HG02973 (cell line): Measurements from ENCODE around the gene DAPK3.
"Not testable (repeated sequence)": the region's sequence is repeated elsewhere in the genome, so short reads cannot be mapped to it uniquely, and the experiment has no call there.

ENCODE experiments used
- ATAC-seq: cut with Tn5 transposase; IDR thresholded peaks from one replicate; pipeline ENCODE4 v1.9.1; 2021; ENCODE audit warnings: moderate library complexity; ENCODE audit not compliant: unreplicated experiment

DAPK3 gene

GRCh38 chr19:4007021-4007835, 36.3 kb upstream of the DAPK3 start, which contains the start of gene PIAS4:
TSS of gene PIAS4 (plus strand) at chr19:4007736. CDS start at chr19:4007761, 25 bp downstream.
- peak; percentile 70 for ATAC-seq

GRCh38 chr19:4005436-4005835, 34.5 kb upstream of the DAPK3 start:
- ATAC-seq, result not testable (repeated sequence)

DNA sequence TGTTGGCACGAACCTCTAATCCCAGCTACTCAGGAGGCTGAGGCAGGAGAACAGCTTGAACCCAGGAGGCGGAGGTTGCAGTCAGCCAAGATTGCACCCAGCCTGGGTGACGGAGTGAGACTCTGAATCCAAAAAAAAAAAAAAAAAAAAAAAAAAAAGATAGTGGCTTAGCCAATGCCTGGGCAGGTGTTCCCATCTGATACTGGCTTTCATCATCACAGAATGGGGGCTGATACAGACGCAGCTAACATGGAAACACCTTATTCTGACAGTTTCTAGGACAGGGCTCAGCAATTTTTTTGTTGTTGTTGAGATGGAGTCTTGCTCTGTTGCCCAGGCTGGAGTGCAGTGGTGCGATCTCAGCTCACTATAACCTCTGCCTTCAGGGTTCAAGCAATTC, 29.9 kb upstream of the DAPK3 start:
- not testable (repeated sequence) for ATAC-seq

DNA sequence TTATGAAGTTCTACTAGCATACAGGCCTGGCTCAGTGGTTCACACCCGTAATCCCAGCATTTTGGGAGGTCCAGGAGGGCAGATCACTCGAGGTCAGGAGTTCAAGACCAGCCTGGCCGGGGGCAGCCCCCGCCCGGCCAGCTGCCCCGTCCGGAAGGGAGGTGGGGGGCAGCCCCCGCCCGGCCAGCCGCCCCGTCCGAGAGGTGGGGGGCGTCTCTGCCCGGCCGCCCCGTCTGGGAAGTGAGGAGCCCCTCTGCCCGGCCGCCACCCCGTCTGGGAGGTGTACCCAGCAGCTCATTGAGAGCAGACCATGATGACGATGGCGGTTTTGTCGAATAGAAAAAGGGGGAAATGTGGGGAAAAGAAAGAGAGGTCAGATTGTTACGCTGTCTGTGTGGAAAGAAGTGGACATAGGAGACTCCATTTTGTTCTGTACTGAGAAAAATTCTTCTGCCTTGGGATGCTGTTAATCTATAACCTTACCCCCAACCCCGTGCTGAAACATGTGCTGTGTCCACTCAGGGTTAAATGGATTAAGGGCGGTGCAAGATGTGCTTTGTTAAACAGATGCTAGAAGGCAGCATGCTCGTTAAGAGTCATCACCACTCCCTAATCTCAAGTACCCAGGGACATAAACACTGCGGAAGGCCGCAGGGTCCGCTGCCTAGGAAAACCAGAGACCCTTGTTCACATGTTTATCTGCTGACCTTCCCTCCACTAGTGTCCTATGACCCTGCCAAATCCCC, 27.9 kb upstream of the DAPK3 start:
- ATAC-seq, result not testable (repeated sequence)

DNA sequence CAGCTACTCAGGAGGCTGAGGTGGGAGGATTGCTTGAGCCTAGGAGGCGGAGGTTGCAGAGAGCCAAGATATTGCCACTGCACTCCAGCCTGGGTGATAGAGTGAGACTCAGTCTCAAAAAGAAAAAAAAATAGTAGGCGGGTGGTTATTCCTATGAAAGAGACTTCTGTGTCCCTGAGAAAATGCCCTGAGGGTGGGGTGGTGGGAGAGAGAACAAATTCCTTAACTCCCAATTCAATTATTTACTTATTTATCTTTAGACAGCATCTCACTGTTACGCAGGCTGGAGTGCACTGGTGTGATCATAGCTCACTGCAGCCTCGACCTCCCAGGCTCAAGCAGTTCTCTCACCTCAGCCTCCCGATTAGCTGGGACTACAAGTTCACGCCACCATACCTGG, 24.7 kb upstream of the DAPK3 start:
- no peak for ATAC-seq

GRCh38 chr19:3990815-3991117, 19.9 kb upstream of the DAPK3 start:
- no peak for ATAC-seq

GRCh38 chr19:3987619-3988371, 16.9 kb upstream of the DAPK3 start:
- ATAC-seq, result peak; percentile 38

DNA sequence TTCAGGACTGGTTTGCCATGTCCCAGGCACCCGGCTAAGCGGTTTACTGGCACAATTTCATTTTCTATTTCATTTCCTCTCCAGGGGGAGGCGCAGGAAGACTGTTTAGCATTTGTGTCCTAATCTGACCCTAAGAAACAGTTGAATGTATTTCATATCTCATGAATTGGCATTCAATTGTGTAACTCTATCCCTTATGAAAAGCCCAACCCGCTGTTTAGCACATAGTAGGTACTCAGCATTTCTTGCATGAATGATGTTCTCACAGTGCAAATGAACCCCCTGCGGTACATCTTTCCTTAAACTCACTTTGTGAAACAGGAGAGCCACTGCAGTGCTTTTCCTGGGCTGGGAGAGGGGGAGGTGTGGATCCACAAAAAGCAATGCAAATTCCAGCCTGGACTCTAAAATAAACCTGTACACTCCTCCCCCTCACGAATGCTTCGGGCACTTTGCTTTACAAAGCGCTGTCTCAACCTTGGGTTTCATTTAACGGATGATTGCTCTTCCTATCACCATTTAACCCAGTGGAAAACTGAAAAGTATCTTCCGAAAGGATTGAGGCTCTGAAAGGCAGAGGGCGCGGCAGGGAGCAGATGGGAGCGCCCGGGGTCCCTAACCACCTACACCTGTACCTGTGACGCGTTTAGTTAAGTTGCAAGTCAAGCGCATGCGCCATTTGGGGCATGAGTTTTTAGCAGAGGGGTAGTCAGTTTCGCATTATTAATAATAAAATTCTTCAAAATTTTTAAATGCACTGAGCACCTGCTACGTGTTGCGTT, 15.6 kb upstream of the DAPK3 start:
- no peak for ATAC-seq

DNA sequence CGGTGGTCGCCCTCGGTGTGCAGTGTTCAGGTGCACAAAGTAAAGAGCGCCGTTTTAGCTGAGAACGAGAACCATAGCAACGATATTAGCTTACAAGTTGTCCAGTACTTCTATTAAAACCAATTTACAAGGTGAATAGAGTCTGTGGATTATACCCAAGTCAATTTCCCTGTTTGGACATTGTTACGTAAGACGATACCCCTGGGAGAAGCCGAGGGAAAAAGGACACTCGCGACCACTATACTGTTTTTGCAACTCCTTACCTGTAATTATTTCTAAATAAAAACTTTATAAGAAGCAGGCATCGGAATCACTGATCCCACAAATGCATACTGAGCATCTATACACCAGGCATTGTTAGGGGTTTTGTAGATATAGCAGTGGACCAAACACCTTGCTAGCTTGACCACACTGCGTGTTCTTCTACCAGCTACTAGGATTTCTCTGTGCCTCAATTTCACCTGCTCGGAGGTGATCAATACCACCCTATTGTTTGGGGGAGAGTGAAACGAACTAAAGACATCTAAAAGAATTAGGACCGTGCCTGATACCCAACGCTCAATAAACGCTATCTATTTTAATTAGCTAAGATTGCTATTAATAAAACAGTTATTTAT, 14.9 kb upstream of the DAPK3 start:
- ATAC-seq, result no peak

GRCh38 chr19:3984908-3985642, 14.2 kb upstream of the DAPK3 start, which contains the start of gene EEF2:
TSS of gene EEF2 (minus strand) at chr19:3985463. CDS start at chr19:3985380, 83 bp downstream.
- ATAC-seq, result peak; percentile 52

- ATAC-seq, result no peak
Observed at GRCh38 chr19:3984584-3984907, 13.6 kb upstream of the DAPK3 start.

DNA sequence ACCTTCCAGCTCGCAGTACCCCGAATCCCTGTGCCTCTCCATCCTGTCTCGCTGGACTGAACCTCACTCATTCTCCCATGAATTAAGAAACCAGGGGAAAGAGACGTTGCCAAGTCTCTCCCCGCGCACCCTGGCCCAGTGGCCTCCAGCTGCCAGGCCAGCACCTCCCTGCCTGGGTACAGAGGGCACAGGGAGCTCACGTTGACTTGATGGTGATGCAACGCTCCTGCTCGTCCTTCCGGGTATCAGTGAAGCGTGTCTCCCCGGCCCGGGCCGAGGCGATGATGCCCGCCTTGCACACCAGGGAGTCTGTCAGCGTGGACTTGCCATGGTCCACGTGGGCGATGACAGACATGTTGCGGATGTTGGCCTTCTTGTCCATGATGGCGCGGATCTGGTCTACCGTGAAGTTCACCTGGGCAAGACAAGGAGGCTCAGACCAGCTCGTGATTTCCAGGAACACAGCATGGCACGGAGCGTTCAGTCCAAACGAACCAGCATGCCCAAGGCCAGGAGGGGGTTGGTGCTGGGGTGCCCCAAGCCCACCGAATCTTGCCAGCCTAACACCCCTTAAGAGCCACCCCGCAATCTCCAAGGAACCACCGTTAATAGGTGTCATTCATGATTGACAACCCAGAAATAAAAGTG, 13.2 kb upstream of the DAPK3 start:
- no peak for ATAC-seq

GRCh38 chr19:3983542-3983914, 12.6 kb upstream of the DAPK3 start:
- no peak for ATAC-seq

GRCh38 chr19:3982701-3983541, 12.0 kb upstream of the DAPK3 start:
- no peak for ATAC-seq

DNA sequence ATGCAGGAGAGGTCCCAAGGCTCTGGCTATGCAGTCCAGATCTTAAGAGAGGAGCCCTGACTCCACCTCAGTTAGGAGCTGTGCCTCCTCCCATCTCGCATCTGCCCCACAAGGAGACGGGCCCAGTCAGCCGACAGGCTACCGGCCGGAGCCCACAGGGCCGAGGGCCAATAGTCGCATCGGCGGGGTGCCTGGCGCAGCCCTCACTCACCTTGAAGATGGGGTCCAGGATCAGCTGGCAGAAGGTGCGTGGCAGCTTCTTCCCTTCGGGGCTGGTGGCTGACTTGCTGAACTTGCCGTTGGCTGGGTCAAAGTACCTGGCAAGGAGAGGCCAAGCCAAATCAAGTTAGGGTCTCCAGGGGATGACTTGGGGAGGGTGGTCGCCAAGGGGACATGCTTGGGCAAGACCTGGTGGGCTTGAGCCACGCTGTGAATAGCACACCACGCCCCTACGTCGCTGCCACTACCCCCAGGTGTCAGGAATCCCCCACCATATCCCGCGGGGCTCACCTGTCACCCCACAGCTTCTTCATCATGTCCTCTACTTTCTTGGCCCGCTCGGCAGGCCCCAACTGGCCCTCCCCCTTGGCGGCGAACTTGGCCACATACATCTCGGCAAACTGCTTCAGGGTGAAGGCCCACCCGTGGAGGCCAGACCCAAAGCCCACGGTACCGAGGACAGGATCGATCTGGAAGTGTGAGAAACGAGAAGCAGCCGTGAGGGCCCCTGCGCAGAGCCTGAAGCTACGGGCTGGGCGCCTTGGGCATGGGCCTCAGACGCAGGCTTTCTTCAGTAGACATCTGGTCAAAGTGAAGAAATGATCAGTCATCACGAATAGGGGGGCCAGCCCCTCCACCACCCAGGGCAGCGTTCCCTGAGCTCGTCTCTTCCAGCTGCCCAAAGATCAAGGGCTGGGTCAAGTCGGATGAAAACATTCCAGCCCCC, 11.1 kb upstream of the DAPK3 start:
- no peak for ATAC-seq

- ATAC-seq, result no peak
Observed at GRCh38 chr19:3981373-3981735, 10.5 kb upstream of the DAPK3 start.
